Measurements from ENCODE around the gene PPP2R5A.

Gene PPP2R5A

GRCh38 chr1:212283741-212284140 lies 1.5 kb upstream of the PPP2R5A start:
- ChIA-PET POLR2A (no interaction called here), CTCF (interaction anchor here (0.6 to 1.2 kb wide), 4 partner anchors 9 to 249 kb away, joined by 3 to 6 read pairs (median 4); partner anchors contain the start of genes DTL and INTS7)
- no peak overlapping the region for H3K27ac ChIP-seq (ENCODE audit: extremely low read depth, low read depth, low read length)
- H3K9me3 ChIP-seq (ENCODE audit: control insufficient read depth, insufficient read depth, low read depth, low read length): no peaks in the 10 kb centered on the region
- H3K4me3 ChIP-seq (ENCODE audit: low read depth, low read length): no peak overlapping the region
- no peak for TF ChIP-seq ZNF658 (tag by site-specific recombination; IDR thresholded peaks at IDR 0.05)
- TF ChIP-seq ZNF292 (tag by site-specific recombination; IDR thresholded peaks at IDR 0.05; ENCODE audit: borderline replicate concordance, low read depth): no peak
- no peak for TF ChIP-seq PRDM1 (tag by site-specific recombination; IDR thresholded peaks at IDR 0.05)
- TF ChIP-seq ZFP3 (tag by site-specific recombination; IDR thresholded peaks at IDR 0.05; ENCODE audit: low read depth): no peak
- no peak for TF ChIP-seq ZNF624 (tag by site-specific recombination; IDR thresholded peaks at IDR 0.05)
- TF ChIP-seq ZBTB17 (tag by site-specific recombination; IDR thresholded peaks at IDR 0.05): no peak
- no peak for TF ChIP-seq ZBTB26 (tag by site-specific recombination; optimal IDR thresholded peaks at IDR 0.05)
- no peak for TF ChIP-seq ZNF155 (tag by site-specific recombination; IDR thresholded peaks at IDR 0.05)
- no peak for TF ChIP-seq KLF16 (tag by site-specific recombination; IDR thresholded peaks at IDR 0.05)
- TF ChIP-seq SCRT1 (tag by site-specific recombination; IDR thresholded peaks at IDR 0.05; ENCODE audit: borderline replicate concordance): no peak
- TF ChIP-seq ZNF560 (tag by site-specific recombination; IDR thresholded peaks at IDR 0.05; ENCODE audit: borderline replicate concordance): no peak
- no peak for TF ChIP-seq ZNF514 (tag by site-specific recombination; IDR thresholded peaks at IDR 0.05)
- no peak for TF ChIP-seq ZNF302 (tag by site-specific recombination; IDR thresholded peaks at IDR 0.05; ENCODE audit: low read depth)
- 0 out of 2 replicates have a peak, but pooled peaks cover 3% of the 10 kb centered on the region for H3K4me1 ChIP-seq (ENCODE audit: control insufficient read depth, insufficient read depth, low read length)
- H3K36me3 ChIP-seq (ENCODE audit: control insufficient read depth in 2 of 2, insufficient read depth in 1 of 2, low read length in 2 of 2): no peaks in the 10 kb centered on the region

- POLR2A ChIA-PET: interaction anchor here (0.7 to 1.1 kb wide), 4 partner anchors 14 to 249 kb away, joined by 3 to 6 read pairs (median 3); partner anchors contain the start of genes DTL and INTS7
Observed at GRCh38 chr1:212284332-212284743, 872 bp upstream of the PPP2R5A start.

More at GRCh38 chr1:212284332-212284743, 872 bp upstream of the PPP2R5A start:
- Histone ChIP-seq H3K4me3 (ENCODE audit: low read depth, low read length) (peak overlapping the region; percentile 58), H3K4me1 (ENCODE audit: control insufficient read depth, insufficient read depth, low read length) (0 out of 2 replicates have a peak, but pooled peaks cover 3% of the 10 kb centered on the region), H3K9me3 (ENCODE audit: control insufficient read depth, insufficient read depth, low read depth, low read length) (no peaks in the 10 kb centered on the region), H3K36me3 (ENCODE audit: control insufficient read depth in 2 of 2, insufficient read depth in 1 of 2, low read length in 2 of 2) (no peaks in the 10 kb centered on the region), H3K27ac (ENCODE audit: extremely low read depth, low read depth, low read length) (peak overlapping the region; percentile 46; the same call in 1 of the 2 replicates)
- TF ChIP-seq PRDM10 (tag by site-specific recombination; IDR thresholded peaks at IDR 0.05): peak; percentile 79; the same call in 1 of the 2 replicates
- no peak for TF ChIP-seq ZNF629 (tag by site-specific recombination; IDR thresholded peaks at IDR 0.05)
- CTCF ChIA-PET: interaction anchor here (0.7 to 1.2 kb wide), 5 partner anchors 78 to 249 kb away, joined by 3 to 6 read pairs (median 4); partner anchors contain the start of genes DTL and INTS7

Measured in HEK293 (cell line).